ENCODE results near the gene SFR1.

SFR1 gene, protein sequence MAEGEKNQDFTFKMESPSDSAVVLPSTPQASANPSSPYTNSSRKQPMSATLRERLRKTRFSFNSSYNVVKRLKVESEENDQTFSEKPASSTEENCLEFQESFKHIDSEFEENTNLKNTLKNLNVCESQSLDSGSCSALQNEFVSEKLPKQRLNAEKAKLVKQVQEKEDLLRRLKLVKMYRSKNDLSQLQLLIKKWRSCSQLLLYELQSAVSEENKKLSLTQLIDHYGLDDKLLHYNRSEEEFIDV

DNA sequence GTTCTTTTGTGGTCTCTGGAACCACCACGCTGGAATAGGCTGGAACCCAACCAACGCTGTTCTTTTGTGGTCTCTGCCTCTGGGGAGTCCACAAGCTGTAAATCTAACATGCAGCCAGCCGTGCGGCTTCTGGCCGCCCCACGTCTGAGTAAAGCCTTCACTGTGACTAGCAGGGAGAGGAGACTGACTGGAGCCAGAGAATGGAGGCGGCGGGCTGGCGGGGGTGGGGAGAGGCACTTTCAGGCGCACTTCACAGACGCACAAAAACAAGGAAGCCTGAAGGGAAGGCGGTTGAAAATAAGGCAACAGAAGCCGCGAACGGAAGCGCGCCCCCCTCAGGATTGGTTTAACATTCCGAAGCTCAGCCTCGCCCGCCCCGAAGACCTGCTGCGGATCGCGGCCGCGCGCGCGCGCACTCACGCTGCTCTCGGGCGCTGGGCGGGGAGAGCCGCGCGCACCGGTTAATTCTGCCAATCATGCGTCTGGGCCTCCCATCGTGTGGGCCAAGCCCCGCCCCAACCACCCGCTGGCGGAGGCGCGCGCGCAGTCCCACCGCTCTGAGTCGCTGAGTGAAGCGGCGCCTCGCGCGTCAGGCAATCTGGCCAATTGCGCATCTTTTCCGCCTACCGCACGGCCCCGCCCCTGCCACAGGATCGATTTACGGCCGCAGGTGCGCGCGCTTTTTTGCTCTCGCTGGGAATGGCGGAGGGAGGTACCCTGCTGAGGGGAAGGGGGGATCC is at the start of gene SFR1:
TSS of gene SFR1 (plus strand) at position 687 of the 740 bp plus-strand sequence. CDS start at position 700, 13 bp downstream.
- Histone ChIP-seq H3K4me3 (peak within 1 kb of the TSS; percentile 80), H3K27ac (peak within 1 kb of the TSS; percentile 97)
- TF ChIP-seq, protein P1, sequence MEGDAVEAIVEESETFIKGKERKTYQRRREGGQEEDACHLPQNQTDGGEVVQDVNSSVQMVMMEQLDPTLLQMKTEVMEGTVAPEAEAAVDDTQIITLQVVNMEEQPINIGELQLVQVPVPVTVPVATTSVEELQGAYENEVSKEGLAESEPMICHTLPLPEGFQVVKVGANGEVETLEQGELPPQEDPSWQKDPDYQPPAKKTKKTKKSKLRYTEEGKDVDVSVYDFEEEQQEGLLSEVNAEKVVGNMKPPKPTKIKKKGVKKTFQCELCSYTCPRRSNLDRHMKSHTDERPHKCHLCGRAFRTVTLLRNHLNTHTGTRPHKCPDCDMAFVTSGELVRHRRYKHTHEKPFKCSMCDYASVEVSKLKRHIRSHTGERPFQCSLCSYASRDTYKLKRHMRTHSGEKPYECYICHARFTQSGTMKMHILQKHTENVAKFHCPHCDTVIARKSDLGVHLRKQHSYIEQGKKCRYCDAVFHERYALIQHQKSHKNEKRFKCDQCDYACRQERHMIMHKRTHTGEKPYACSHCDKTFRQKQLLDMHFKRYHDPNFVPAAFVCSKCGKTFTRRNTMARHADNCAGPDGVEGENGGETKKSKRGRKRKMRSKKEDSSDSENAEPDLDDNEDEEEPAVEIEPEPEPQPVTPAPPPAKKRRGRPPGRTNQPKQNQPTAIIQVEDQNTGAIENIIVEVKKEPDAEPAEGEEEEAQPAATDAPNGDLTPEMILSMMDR (IDR thresholded peaks at IDR 0.05): peak; percentile 39
- DNase-seq (ENCODE audit: low spot score): peak; percentile 99

DNA sequence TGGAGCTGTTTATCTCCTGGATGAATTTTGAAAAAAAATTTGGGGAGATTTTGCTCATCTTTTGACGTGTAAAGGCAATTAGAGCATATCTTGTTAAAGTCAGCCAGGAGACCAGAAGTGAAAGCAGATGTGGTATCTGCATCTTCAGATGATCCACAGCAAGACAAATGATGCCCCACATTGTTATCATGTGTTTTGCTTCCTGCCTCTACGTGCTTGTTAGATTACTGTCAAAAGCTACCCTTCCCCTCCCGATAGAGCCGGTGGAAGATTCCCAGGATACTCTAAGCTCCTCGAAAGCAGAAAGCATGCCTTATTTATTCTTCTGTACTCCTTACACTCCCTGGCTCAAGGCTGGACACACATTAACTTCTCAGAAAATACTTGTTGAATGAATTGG is 49.2 kb upstream of the SFR1 start:
- H3K27ac ChIP-seq: no peak overlapping the region
- no peak for DNase-seq (ENCODE audit: low spot score)
- TF ChIP-seq, protein P1 (IDR thresholded peaks at IDR 0.05): no peak

DNA sequence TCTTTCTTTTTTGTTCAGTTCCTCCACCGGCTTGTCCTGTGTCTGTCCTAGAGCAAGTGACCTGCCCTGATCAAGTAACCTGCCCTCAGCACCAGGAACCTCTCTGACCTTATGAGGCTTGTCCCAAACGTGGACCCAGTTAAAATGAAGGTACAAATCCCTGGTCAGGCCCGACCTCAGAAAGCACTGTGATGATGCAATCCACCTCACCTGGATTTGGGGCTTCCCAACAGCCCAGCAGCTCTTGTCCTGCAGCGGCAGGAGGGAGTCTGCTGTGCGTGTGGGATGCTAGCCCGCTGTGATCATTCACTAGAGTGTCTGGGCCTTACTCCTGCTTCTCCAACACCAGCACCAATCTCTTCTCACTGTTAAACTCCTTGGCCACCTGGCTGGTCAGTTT is 47.5 kb upstream of the SFR1 start:
- TF ChIP-seq, protein P1 (IDR thresholded peaks at IDR 0.05): no peak
- Histone ChIP-seq H3K4me3 (no peak overlapping the region), H3K27ac (no peak overlapping the region)
- DNase-seq (ENCODE audit: low spot score): no peak

More for the DNA sequence above, 49.2 kb upstream of the SFR1 start:
- H3K4me3 ChIP-seq: no peak overlapping the region

DNA sequence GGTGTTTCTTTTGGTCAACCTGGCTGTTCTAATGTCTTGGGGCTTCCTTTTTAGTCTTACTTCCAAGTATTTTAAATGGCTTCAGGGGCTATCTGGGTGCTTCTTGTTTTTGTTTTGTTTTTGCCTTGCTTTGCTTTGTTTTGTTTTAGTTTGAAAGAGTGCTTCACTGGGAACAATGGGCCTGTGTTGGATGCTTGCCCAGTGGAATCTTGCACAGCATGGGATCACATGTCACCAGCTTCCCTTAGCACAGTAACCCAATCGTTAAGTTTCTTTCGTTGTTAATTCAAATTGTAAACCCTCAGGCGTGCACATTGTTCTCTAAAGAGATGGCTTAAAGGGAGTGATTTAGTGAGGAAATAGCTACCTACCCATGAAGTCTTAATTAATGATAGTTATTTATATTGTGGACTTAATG is 45.2 kb upstream of the SFR1 start:
- DNase-seq (ENCODE audit: low spot score): no peak
- Histone ChIP-seq H3K27ac (no peak overlapping the region), H3K4me3 (no peak overlapping the region)
- TF ChIP-seq, protein P1 (IDR thresholded peaks at IDR 0.05): no peak

DNA sequence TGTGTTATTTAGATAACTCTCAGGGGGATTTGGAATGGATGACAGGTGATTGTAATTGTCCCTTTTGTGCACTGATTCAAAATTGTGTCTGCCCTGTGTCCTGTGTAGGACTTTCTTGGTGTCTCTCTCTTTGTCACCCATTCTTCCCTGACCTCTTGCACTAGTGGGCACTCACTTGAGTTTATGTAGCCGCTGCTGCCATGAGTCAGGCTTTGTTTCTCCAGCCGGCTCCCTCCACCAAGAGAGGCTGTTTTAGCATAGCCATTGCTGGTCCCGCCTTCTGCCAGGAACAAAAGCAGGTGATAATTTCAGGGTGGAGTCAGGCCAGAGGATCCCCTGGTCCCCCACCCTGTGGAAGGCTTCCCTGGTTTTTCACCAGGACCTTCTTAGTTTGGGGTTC is 44.7 kb upstream of the SFR1 start:
- TF ChIP-seq, protein P1 (IDR thresholded peaks at IDR 0.05): no peak
- no peak for DNase-seq (ENCODE audit: low spot score)
- no peak overlapping the region for H3K4me3 ChIP-seq
- no peak overlapping the region for H3K27ac ChIP-seq

DNA sequence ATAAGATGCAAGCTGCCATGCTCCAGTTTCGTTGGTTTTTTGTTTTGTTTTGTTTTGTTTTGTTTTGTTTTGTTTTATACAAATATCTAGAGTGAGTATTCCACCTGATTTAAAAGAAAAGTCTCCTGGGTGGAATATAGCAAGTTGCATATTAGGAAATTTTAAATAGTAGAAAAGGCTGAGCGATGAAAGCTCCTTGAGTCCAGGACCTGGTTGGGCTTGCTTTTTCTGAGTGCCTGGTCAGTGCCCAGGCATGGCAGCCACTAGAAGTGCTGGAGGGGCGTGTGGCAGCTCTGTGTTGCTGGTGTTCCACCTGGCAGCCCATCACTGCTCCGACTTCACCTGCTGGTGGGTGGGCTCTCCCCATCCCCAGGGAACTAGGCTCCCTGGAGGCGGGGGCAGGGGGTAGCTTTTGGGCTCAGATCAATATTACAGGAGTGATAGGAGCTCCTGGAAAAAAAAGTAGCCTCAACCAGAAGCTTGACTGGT is 44.3 kb upstream of the SFR1 start:
- TF ChIP-seq, protein P1 (IDR thresholded peaks at IDR 0.05): no peak
- DNase-seq (ENCODE audit: low spot score): no peak
- Histone ChIP-seq H3K27ac (no peak overlapping the region), H3K4me3 (no peak overlapping the region)
